Neutrophil (primary cell): ENCODE data around the gene MDN1.
"Not testable (repeated sequence)": the region's sequence is repeated elsewhere in the genome, so short reads cannot be mapped to it uniquely, and the experiment has no call there.

ENCODE experiments used
- H3K27ac ChIP-seq: fragments of 200-600 bp; sonication (generic); 2 replicates; pipeline ENCODE4 v1.5.1; 2016; ENCODE audit warnings: mild to moderate bottlenecking, moderate library complexity
- H3K27me3 ChIP-seq: fragments of 200-600 bp; sonication (generic); 2 replicates; pipeline ENCODE4 v1.6.0; 2016; ENCODE audit warnings: mild to moderate bottlenecking
- H3K36me3 ChIP-seq: fragments of 200-600 bp; sonication (generic); 2 replicates; pipeline ENCODE4 v1.5.1; 2017
- H3K4me1 ChIP-seq, 2 experiments: fragments of 200-600 bp in 1 of 2; sonication (generic) in 1 of 2; 1 replicate in 1 of 2; 2 replicates in 1 of 2; pipeline versions ENCODE4 v1.5.1 to v1.6.1; 2013 to 2016; ENCODE audit warnings: low read depth in 1 of 2, low read length in 1 of 2, mild to moderate bottlenecking in 1 of 2, moderate library complexity in 1 of 2; ENCODE audit not compliant: control insufficient read depth in 1 of 2, insufficient read depth in 1 of 2
- H3K4me3 ChIP-seq, 2 experiments: fragments of 200-600 bp in 1 of 2; sonication (generic) in 1 of 2; 1 replicate in 1 of 2; 2 replicates in 1 of 2; pipeline ENCODE4 v1.5.1; 2013 to 2016; ENCODE audit warnings: low read depth in 1 of 2, low read length in 1 of 2, mild to moderate bottlenecking in 1 of 2, moderate library complexity in 1 of 2
- H3K9me3 ChIP-seq: fragments of 200-600 bp; sonication (generic); 2 replicates; pipeline ENCODE4 v1.5.1; 2016
- TF ChIP-seq, protein P1 (sequence below): fragments of 200-600 bp; sonication (generic); IDR thresholded peaks from 2 replicates; pipeline ENCODE4 v1.5.1; 2016; ENCODE audit warnings: antibody characterized with exemption

Gene MDN1

DNA sequence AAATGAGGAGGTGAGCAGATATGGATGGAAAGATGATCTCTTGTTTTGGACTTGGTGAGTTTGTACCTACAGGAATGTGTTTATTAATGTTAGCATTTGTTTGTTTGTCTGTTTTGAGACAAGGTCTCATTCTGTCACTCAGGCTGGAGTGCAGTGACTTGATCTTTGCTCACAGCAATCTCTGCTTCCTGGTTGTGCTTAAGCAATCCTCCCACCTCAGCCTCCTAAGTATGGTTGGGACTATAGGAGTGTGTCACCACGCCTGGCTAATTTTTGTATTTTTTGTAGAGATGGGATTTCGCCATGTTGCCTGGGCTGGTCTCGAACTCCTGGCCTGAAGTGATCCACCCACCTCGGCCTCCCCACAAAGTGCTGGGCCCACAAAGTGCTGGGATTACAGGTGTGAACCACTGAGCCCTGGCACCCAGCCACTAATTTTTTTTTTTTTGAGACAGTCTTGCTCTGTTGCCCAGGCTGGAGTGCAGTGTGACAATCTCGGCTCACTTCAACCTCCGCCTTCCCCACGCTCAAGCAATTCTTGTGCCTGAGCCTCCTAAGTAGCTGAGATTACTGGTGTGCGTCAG lies 17.1 kb upstream of the MDN1 start:
- Histone ChIP-seq H3K4me3 (no peak overlapping the region), H3K27ac (no peak overlapping the region), H3K4me1 (no peaks in the 10 kb centered on the region), H3K36me3 (peaks cover 14% of the 10 kb centered on the region), H3K9me3 (no peaks in the 10 kb centered on the region), H3K27me3 (no peaks in the 10 kb centered on the region)
- TF ChIP-seq, protein P1, sequence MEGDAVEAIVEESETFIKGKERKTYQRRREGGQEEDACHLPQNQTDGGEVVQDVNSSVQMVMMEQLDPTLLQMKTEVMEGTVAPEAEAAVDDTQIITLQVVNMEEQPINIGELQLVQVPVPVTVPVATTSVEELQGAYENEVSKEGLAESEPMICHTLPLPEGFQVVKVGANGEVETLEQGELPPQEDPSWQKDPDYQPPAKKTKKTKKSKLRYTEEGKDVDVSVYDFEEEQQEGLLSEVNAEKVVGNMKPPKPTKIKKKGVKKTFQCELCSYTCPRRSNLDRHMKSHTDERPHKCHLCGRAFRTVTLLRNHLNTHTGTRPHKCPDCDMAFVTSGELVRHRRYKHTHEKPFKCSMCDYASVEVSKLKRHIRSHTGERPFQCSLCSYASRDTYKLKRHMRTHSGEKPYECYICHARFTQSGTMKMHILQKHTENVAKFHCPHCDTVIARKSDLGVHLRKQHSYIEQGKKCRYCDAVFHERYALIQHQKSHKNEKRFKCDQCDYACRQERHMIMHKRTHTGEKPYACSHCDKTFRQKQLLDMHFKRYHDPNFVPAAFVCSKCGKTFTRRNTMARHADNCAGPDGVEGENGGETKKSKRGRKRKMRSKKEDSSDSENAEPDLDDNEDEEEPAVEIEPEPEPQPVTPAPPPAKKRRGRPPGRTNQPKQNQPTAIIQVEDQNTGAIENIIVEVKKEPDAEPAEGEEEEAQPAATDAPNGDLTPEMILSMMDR: no peak

DNA sequence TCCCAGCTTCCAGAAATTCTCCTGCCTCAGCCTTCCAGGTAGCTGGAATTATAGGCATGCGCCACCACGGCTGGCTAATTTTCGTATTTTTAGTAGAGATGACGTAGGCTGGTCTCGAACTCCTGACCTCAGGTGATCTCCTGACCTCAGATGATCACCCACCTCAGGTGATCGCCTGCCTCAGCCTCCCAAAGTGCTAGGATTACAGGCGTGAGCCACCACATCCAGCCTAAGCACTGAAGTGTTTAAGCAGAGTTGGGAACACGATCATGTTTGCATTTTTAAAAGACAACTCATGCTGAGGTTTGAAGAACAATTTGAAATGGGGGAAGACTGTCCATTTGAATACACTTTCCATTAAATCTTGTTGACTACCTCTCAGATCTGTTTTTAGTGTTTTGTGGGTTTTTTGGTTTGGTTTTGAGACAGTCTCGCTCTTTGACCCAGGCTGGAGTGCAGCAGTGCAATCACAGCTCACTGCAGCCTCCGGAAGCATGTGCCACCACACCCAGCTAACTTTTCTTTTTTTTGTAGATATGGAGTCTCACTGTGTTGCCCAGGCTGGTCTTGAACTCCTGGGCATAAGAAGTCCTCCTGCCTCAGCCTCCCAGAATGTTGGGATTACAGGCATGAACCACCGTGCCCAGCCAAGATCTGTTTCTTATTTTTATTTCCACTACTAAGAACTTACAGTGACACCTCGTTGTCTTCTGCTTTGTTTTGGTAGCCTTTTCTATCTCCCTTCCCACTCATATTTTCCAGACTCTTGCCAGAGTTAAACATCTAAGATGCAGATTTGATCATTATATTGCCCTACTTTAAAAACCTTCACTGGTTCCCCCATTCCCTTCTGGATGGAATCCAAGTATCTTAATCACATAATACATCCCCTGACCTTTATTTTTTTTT lies 15.5 kb upstream of the MDN1 start:
- H3K9me3 ChIP-seq: no peaks in the 10 kb centered on the region
- H3K4me3 ChIP-seq: no peak overlapping the region
- TF ChIP-seq, protein P1: no peak
- H3K36me3 ChIP-seq: peaks cover 14% of the 10 kb centered on the region
- no peak overlapping the region for H3K27ac ChIP-seq
- no peaks in the 10 kb centered on the region for H3K27me3 ChIP-seq
- H3K4me1 ChIP-seq: peaks cover 6 to 7% of the 10 kb centered on the region in 2 experiments

DNA sequence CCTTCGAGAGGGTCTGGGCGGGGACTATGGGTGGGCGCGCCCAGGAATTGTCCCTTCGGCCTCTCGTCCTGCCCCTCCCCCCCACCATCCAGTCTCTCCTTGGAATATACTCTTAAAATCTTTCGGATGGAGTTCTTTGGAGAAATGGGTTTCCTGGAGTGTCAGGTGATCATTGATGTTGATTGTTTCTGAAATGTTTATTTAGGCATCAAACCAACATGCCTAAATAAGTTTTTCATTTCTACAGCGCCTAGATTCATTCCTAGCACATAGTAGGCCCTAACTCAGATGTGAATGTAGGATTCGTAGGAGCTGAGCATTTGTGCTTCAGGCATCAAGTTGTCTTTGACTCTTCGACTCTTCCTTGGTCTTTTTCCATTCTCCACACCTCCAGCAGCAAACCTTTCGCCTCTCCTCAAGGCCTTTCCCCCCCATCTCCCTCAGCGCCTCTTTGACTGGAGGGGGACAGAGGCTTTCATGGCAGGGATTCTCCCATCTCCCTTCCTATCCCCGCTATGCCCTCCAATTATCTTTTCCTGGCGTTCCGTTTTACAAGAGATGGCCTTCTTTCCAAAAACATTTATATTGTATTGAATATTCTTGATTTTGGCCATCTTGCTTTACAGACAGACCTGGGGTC lies 10.7 kb upstream of the MDN1 start:
- Histone ChIP-seq H3K4me1 (peaks cover 17 to 20% of the 10 kb centered on the region in 2 experiments), H3K4me3 (peak overlapping the region; percentile 76 to 97), H3K9me3 (no peaks in the 10 kb centered on the region), H3K27ac (peak overlapping the region; percentile 86), H3K36me3 (peaks cover 3% of the 10 kb centered on the region), H3K27me3 (no peaks in the 10 kb centered on the region)
- TF ChIP-seq, protein P1: no peak

DNA sequence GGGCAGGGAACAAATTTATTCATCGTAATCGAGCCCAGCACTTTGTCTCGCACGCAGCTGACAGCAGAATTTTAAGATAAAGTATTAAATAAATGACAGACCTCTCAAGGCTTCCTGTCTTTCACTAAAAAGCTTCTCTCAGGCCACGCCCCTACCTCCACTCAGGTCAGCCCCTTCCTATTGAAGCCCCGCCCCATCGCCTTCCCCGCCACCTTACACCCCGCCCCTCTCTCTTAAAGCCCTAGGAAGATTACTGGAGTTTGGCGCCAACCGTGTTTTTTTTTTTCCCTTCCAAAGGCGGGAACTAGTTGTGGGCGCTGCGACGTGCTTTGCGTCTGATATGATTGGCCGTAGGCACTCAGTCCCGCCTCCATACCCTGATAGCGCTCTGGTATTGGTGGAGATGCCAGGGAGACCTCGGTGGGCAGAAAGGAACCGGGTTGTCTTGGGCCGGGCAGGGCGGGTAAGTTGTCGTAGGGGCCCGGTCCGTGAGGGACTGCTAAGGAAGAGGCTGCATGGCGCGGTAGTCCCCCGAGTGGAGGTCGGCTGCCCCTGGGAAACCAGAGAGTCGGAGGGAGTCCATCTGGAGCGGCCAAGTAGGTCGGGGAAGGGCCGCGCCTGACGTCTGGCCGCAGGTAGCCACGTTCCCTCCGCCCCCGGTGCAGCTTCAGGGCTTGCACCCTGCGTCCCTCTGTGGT lies 10.0 kb upstream of the MDN1 start, which contains the start of gene CASP8AP2:
Gene CASP8AP2, plus strand, starts transcription at position 409 of the 698 bp plus-strand sequence.
- Histone ChIP-seq H3K4me3 (peak within 1 kb of the TSS; percentile 76 to 97), H3K9me3 (no peaks in the 10 kb centered on the region), H3K27ac (peak within 1 kb of the TSS; percentile 86), H3K4me1 (peaks cover 17 to 20% of the 10 kb centered on the region in 2 experiments), H3K27me3 (no peaks in the 10 kb centered on the region), H3K36me3 (peaks cover 3% of the 10 kb centered on the region)
- TF ChIP-seq, protein P1: peak; percentile 46

DNA sequence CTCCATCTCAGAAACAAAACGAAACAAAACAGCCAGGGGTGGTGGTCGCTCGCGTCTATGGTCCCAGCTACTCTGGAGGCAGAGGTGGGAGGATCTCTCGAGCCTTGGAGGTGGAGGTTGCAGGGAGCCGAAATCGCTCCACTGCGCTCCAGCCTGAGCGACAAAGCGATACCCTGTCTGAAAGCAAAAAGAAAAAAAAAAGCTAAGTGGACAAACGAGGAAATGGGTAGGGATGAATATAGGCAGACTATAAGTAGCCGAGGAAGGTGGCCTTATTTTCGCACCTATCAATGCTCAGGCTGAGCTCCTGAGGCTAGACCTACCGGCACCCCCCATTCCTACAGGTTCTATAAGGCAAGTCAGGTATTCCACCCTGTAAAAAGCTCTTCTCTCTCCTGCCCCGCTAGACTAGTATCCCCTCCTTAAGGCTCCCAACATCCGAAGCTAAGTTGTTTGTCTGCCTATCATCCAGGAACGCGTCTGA lies 9.4 kb upstream of the MDN1 start:
- no peaks in the 10 kb centered on the region for H3K27me3 ChIP-seq
- H3K9me3 ChIP-seq: no peaks in the 10 kb centered on the region
- peaks cover 17 to 20% of the 10 kb centered on the region in 2 experiments for H3K4me1 ChIP-seq
- H3K4me3 ChIP-seq: peak overlapping the region; percentile 76 to 97
- TF ChIP-seq, protein P1: no peak
- H3K27ac ChIP-seq: peak overlapping the region; percentile 86
- peaks cover 3% of the 10 kb centered on the region for H3K36me3 ChIP-seq

DNA sequence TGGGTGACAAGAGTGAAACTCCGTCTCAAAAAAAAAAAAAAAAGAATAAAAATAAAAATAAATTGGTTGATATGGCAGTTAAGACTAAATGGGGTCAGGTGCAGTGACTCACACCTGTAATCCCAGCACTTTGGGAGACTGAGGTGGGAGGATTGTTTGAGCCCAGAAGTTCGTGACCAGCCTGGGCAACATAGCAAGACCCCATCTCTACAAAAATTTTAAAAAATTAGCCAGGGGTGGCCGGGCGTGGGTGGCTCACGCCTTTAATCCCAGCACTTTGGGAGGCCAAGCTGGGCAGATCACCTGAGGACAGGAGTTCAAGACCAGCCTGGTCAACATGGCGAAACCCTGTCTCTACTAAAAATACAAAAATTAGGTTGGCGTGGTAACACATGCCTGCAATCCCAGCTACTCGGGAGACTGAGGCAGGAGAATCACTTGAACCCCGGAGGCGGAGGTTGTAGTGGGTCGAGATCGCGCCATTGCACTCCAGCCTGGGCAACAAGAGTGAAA lies 8.9 kb upstream of the MDN1 start:
- not testable (repeated sequence) for H3K36me3 ChIP-seq, H3K27me3 ChIP-seq, H3K9me3 ChIP-seq
- Histone ChIP-seq H3K4me1 (peaks cover 17 to 20% of the 10 kb centered on the region in 2 experiments), H3K4me3 (peak overlapping the region; percentile 76 to 97), H3K27ac (peak overlapping the region; percentile 86)
